ENCODE data around the gene BCO2.

Gene BCO2

GRCh38 chr11:112216561-112217105 is 41.3 kb downstream of the BCO2 start:
- no peak for DNase-seq

DNA sequence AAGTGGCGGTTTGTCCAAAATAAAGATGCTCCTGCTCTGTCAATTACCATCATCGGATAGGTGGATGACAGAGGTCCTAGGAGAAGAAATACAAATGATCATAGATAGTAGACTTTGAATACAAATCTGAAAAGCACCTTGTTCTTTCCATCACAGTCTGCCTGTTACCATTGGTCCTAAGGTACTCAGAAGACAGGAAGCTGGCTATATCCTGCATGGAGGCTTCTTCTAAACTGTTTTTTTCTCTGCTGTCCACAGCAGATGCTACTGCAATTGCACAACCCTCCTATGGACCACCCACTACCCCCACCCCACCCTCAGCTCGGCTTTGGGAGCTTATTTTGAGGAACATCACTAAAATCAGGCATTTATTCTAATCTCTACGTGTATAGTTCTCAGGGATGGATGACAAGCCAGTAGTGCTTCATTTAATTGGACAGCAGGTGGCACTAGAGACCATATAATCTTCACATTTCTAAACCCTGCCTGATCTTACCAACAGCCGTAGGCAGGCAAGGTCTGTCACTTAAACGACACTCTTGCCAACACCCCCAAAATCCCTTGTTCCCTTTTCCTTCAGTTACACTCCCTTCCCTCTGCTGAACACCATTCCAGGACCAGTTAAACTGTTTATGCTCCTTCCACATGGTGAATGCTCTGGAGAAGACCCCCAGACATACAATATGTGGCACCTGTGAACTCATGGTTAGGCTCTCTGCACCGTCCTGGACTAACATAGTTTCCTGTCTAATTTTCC is 44.3 kb downstream of the BCO2 start:
- peak; percentile 80 for DNase-seq

GRCh38 chr11:112221274-112221835 is 46.0 kb downstream of the BCO2 start:
- no peak for DNase-seq

GRCh38 chr11:112222303-112222702 is 47.0 kb downstream of the BCO2 start:
- no peak for DNase-seq

- peak; percentile 17 for DNase-seq
Measured at GRCh38 chr11:112223121-112223520, 47.8 kb downstream of the BCO2 start.

DNA sequence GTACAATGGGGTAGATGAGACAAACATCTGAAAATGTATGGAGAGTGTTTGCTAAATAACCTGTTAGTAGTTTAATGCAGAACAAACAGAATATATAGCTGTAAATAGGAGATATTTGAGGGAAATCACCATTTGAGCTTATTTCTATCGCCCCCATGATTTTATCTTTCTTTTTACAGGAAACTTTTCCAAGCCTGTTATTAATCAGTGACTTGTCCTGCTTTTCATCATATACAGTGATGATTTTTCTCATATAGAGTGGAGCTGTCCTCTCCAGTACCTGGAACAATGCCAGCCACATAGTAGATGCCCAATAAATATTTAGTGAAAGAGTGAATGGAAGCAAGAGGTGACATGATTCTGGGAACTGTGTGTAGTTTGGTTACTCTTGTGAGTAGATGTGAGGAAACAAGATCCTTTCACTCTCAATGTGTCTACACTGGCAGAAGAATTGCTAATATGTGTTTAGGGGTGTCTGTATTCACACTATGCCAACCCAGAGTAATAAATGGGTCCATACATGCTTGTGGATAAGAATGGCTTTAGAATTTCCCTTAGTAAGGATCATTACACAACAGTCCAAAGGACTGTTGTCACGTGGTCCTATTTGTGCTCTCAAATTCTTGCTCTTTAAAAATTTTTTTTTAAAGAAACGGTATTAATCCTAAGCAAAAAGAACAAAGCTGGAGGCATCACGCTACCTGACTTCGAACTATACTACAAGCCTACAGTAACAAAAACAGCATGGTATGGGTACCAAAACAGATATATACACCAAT is 48.6 kb downstream of the BCO2 start:
- DNase-seq: no peak

GRCh38 chr11:112225753-112226061 is 50.4 kb downstream of the BCO2 start:
- DNase-seq: no peak

- peak; percentile 94 for DNase-seq
Measured at GRCh38 chr11:112226062-112226830, 50.9 kb downstream of the BCO2 start, which contains the start of gene PTS. PTS (plus strand) TSS chr11:112226428; CDS start chr11:112226444, 16 bp downstream.

- DNase-seq: peak; percentile 10
Measured at GRCh38 chr11:112226831-112227401, 51.6 kb downstream of the BCO2 start.

DNA sequence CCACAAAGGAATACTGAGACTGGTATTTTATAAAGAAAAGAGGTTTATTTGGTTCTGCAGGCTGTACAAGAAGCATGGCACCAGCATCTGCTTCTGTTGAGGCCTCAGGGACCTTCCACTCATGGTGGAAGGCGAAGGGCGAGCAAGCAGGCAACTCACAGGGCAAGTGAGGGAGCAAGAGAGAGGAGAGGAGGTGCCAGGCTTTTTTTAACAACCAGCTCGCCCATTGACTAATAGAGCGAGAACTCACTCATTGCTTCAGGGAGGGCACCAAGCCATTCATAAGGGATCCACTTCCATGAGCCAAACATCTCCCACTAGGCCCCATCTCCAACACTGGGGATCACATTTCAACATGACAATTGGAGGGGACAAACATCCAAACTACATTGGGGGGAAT is 52.2 kb downstream of the BCO2 start:
- DNase-seq: no peak

GRCh38 chr11:112228706-112229105 is 53.4 kb downstream of the BCO2 start:
- DNase-seq: no peak

DNA sequence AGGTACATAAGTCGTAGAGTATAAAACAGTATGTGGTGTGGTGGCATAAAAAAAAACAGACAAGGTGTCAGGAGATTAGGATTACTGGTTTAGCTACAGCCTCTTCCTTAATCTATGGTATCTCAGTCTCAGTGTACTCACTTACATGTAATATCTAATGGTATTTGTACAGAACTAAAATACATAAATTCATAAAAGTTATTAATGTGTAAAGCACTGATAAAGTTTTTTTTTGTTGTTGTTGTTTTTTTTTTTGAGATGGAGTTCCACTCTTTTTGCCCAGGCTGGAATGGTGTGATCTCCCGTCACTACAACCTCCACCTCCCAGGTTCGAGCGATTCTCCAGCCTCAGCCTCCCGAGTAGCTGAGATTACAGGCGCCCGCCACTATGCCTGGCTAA is 53.8 kb downstream of the BCO2 start:
- DNase-seq: no peak

DNA sequence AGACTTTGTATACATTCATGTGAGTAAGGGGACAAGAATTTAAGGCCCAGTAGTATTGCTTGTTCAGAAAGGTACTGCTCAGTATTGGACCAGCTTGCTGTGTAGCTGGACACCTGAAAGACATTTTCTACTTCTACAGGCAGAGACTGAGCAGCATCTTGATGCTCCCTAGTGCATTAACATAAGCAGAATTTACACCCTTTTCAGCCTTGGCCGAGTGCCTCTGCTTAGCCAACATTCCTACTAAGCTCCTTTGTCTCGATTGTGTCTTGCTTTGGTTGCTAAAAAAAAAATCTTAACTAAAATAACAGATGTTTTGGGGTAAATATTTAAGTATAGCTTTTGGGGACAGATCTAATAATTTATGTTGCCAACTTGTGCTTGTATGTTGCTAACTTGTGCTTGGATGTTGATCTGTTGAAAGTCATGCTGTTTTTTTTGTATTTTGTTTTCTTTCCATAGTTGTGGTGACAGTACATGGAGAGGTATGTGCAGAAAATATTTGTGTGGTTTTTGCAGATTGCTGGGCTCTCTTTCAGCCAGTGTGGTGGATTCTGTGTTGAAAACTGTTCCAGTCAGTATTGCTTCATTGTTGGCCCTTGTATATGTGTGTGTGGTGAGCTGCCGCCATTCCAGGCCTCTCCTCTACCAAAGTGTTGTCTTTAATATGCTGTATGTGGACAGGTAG is 54.6 kb downstream of the BCO2 start:
- DNase-seq: no peak

- no peak for DNase-seq
Measured at GRCh38 chr11:112231952-112232351, 56.6 kb downstream of the BCO2 start.

GRCh38 chr11:112235750-112236390 is 60.6 kb downstream of the BCO2 start:
- DNase-seq: no peak

GRCh38 chr11:112237451-112237850 is 62.1 kb downstream of the BCO2 start:
- no peak for DNase-seq

- no peak for DNase-seq
Measured at GRCh38 chr11:112238041-112238440, 62.7 kb downstream of the BCO2 start.

- DNase-seq: no peak
Measured at GRCh38 chr11:112241486-112241885, 66.2 kb downstream of the BCO2 start.

- no peak for DNase-seq
Measured at GRCh38 chr11:112247201-112247600, 71.9 kb downstream of the BCO2 start.

- peak; percentile 53 for DNase-seq
Measured at GRCh38 chr11:112248201-112248600, 72.9 kb downstream of the BCO2 start.

DNA sequence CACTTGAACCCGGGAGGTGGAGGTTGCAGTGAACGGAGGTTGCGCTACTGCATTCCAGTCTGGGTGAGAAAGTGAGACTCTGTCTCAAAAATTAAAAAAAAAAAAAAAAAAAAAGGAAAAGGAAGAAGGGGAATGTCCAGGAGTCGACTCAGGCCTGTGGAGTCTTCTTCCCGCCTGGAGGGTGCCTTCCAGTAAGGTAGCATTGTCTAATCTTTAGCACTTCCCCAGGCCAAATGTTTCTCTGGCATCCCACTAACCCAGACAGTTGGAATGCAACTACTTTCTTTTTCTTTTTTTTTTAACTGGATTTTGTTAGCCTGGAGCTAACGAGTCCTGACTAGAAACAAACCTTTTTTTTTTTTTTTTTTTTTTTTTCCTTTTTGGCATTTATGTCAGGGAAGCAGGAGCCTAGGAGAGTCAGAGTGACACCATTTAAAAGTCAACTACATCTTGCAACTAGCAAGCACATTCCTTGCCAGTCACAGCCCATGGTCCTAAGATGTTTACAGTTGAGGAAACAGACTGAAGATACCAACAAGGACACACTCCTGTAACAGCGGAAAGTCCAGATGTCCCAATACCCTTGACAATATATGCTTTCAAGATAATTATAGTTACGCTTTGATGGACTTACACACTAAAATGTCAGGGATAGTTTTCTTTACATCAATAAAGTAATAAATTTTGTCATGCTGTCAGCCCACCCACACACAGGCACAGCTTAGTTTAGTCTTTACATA is 74.7 kb downstream of the BCO2 start:
- peak; percentile 4 for DNase-seq

All from suppressor macrophage treated with lipopolysaccharide for 4 hours (primary cell).